Measurements from ENCODE around the gene SCN10A. TPM values are rescaled to one million over a fixed set of nuclear protein-coding genes. Genes with fewer than 3 reads are reported as not detected.

Gene SCN10A
- total RNA-seq, 2 donors from 2014 or later = not detected

GRCh38 chr3:38713121-38713520, 102.9 kb downstream of the SCN10A start:
- Histone ChIP-seq H3K4me1 (ENCODE audit: control insufficient read depth, insufficient read depth, low read length) (no peaks in the 10 kb centered on the region), H3K27ac (ENCODE audit: low read depth, low read length) (no peak overlapping the region), H3K4me3 (ENCODE audit: low read length) (no peak overlapping the region), H3K9me3 (ENCODE audit: control insufficient read depth, low read length) (no peaks in the 10 kb centered on the region), H3K36me3 (ENCODE audit: control insufficient read depth, insufficient read depth, low read length) (no peaks in the 10 kb centered on the region), H3K9ac (ENCODE audit: extremely low read depth, low read length, poor library complexity, severe bottlenecking) (no peak overlapping the region), H3K27me3 (ENCODE audit: control insufficient read depth, insufficient read depth, low read length, poor library complexity, severe bottlenecking) (peaks cover 44% of the 10 kb centered on the region)
- no peaks in the 10 kb centered on the region for H3K4me1 Mint-ChIP-seq
- no peaks in the 10 kb centered on the region for H3K9me3 Mint-ChIP-seq
- WGBS, 2 experiments (ENCODE audit: insufficient coverage in 1 of 2, insufficient read length in 1 of 2) = 88 to 94% methylated on average over 2 of the region's 2 CpGs
- TF ChIP-seq CTCF (conservative IDR thresholded peaks at IDR 0.05) = no peak
- peaks cover 39% of the 10 kb centered on the region for H3K27me3 Mint-ChIP-seq (ENCODE audit: insufficient read depth)
- DNase-seq = no peak
- no peaks in the 10 kb centered on the region for H3K36me3 Mint-ChIP-seq (ENCODE audit: low read depth)
- H3K27ac Mint-ChIP-seq = no peak overlapping the region
- no peak overlapping the region for H3K4me3 Mint-ChIP-seq

DNA sequence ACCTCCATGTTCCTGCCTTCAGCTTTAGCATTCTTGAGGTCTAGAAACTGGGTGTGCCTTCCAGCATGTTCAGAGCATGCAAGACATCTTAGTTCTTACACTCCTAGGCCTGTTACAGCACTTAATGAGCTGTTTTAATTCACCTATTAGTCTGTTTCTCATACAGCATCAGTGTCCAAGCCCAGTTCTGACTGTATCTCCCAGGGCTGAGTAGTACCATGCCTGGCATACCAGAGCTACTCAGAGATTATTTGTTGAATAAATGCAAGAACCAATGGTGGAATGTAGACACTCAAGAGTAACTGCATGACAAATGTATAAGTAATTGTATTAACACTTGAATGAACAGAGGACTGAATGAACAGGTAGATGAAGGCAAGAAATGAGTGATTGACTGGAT, 104.7 kb downstream of the SCN10A start:
- Mint-ChIP-seq H3K27ac (no peak overlapping the region), H3K36me3 (ENCODE audit: low read depth) (no peaks in the 10 kb centered on the region)
- DNase-seq = no peak

GRCh38 chr3:38707730-38708129, 108.3 kb downstream of the SCN10A start:
- Mint-ChIP-seq H3K9me3 (no peaks in the 10 kb centered on the region), H3K27me3 (ENCODE audit: insufficient read depth) (peaks cover 32% of the 10 kb centered on the region), H3K4me3 (no peak overlapping the region), H3K36me3 (ENCODE audit: low read depth) (no peaks in the 10 kb centered on the region), H3K4me1 (no peaks in the 10 kb centered on the region), H3K27ac (no peak overlapping the region)
- Histone ChIP-seq H3K4me1 (ENCODE audit: control insufficient read depth, insufficient read depth, low read length) (no peaks in the 10 kb centered on the region), H3K9me3 (ENCODE audit: control insufficient read depth, low read length) (no peaks in the 10 kb centered on the region), H3K27ac (ENCODE audit: low read depth, low read length) (no peak overlapping the region), H3K4me3 (ENCODE audit: low read length) (no peak overlapping the region), H3K36me3 (ENCODE audit: control insufficient read depth, insufficient read depth, low read length) (no peaks in the 10 kb centered on the region), H3K27me3 (ENCODE audit: control insufficient read depth, insufficient read depth, low read length, poor library complexity, severe bottlenecking) (peaks cover 36% of the 10 kb centered on the region), H3K9ac (ENCODE audit: extremely low read depth, low read length, poor library complexity, severe bottlenecking) (no peak overlapping the region)
- TF ChIP-seq CTCF (conservative IDR thresholded peaks at IDR 0.05) = peak; percentile 79
- WGBS, 2 experiments (ENCODE audit: insufficient coverage in 1 of 2, insufficient read length in 1 of 2) = 36% methylated on average over 1 of the region's 1 CpG; no CpG with 5 or more reads in 1 of the 2 experiments
- peak; percentile 68 for DNase-seq

More for the DNA sequence above, 104.7 kb downstream of the SCN10A start:
- H3K27me3 ChIP-seq (ENCODE audit: control insufficient read depth, insufficient read depth, low read length, poor library complexity, severe bottlenecking) = peaks cover 48% of the 10 kb centered on the region
- peaks cover 37% of the 10 kb centered on the region for H3K27me3 Mint-ChIP-seq (ENCODE audit: insufficient read depth)
- no peak for TF ChIP-seq CTCF (conservative IDR thresholded peaks at IDR 0.05)
- H3K4me3 Mint-ChIP-seq = no peak overlapping the region
- H3K9me3 ChIP-seq (ENCODE audit: control insufficient read depth, low read length) = no peaks in the 10 kb centered on the region
- H3K27ac ChIP-seq (ENCODE audit: low read depth, low read length) = no peak overlapping the region
- H3K4me1 ChIP-seq (ENCODE audit: control insufficient read depth, insufficient read depth, low read length) = no peaks in the 10 kb centered on the region
- H3K36me3 ChIP-seq (ENCODE audit: control insufficient read depth, insufficient read depth, low read length) = no peaks in the 10 kb centered on the region
- H3K9ac ChIP-seq (ENCODE audit: extremely low read depth, low read length, poor library complexity, severe bottlenecking) = no peak overlapping the region
- no peak overlapping the region for H3K4me3 ChIP-seq (ENCODE audit: low read length)
- no peaks in the 10 kb centered on the region for H3K9me3 Mint-ChIP-seq
- H3K4me1 Mint-ChIP-seq = no peaks in the 10 kb centered on the region

Data from endodermal cell (in vitro differentiated cells).